Measurements from ENCODE around the gene FAM111B. TPM values are rescaled to one million over a fixed set of nuclear protein-coding genes. Genes with fewer than 3 reads are reported as not detected.

FAM111B gene
- total and polyA plus RNA-seq, 9 donors: 0.12 to 1.9 (median 0.18) TPM; not detected in 2

GRCh38 chr11:59173080-59173963 is 66.3 kb downstream of the FAM111B start:
- H3K4me3 ChIP-seq: peak overlapping the region; percentile 68
- TF ChIP-seq CTCF (IDR thresholded peaks at IDR 0.05) (no peak), EP300 (IDR thresholded peaks at IDR 0.05) (no peak), POLR2A (IDR thresholded peaks at IDR 0.05) (no peak)
- H3K9me3 ChIP-seq: no peaks in the 10 kb centered on the region
- H3K27ac ChIP-seq: peak overlapping the region; percentile 73 to 80
- 1 to 3% (median 1%) methylated on average over 36 to 37 of the region's 37 CpGs for WGBS, 3 donors
- H3K36me3 ChIP-seq: no peaks in the 10 kb centered on the region
- peak; percentile 42 to 67 (median 57) for DNase-seq
- peaks cover 22% of the 10 kb centered on the region for H3K4me1 ChIP-seq (ENCODE audit: insufficient read depth)
- H3K27me3 ChIP-seq: no peaks in the 10 kb centered on the region
- intact Hi-C loops (cut with DNase I): loop anchor here in 3 of 4 donors (2.0 to 10.0 kb wide), 4 partner anchors 31 to 114 kb away; no protein-coding TSS in a partner anchor

- 20 to 27% (median 22%) methylated on average over 6 to 7 of the region's 7 CpGs for WGBS, 3 donors
- Histone ChIP-seq H3K4me1 (ENCODE audit: insufficient read depth) (peaks cover 22% of the 10 kb centered on the region), H3K9me3 (no peaks in the 10 kb centered on the region), H3K4me3 (peak overlapping the region; percentile 68), H3K27me3 (no peaks in the 10 kb centered on the region), H3K27ac (peak overlapping the region in 1 of 2 donors; percentile 80), H3K36me3 (no peaks in the 10 kb centered on the region)
- DNase-seq: peak in 4 of 5 donors; percentile 26 to 58 (median 42)
- TF ChIP-seq CTCF (IDR thresholded peaks at IDR 0.05) (no peak), EP300 (IDR thresholded peaks at IDR 0.05) (peak; percentile 5), POLR2A (IDR thresholded peaks at IDR 0.05) (no peak)
- intact Hi-C loops (cut with DNase I): loop anchor here in 3 of 4 donors (2.0 to 10.0 kb wide), 4 partner anchors 31 to 113 kb away; no protein-coding TSS in a partner anchor
These were observed 67.1 kb downstream of the FAM111B start for GRCh38 chr11:59173964-59174663.

- TF ChIP-seq POLR2A (IDR thresholded peaks at IDR 0.05) (no peak), CTCF (IDR thresholded peaks at IDR 0.05) (no peak), EP300 (IDR thresholded peaks at IDR 0.05) (no peak)
- Histone ChIP-seq H3K9me3 (no peaks in the 10 kb centered on the region), H3K4me3 (no peak overlapping the region), H3K27ac (peak overlapping the region; percentile 31 to 80), H3K4me1 (ENCODE audit: insufficient read depth) (peaks cover 22% of the 10 kb centered on the region), H3K27me3 (no peaks in the 10 kb centered on the region), H3K36me3 (no peaks in the 10 kb centered on the region)
- intact Hi-C loops (cut with DNase I): loop anchor here in 3 of 4 donors (5.0 to 10.0 kb wide), 3 partner anchors 33 to 113 kb away; no protein-coding TSS in a partner anchor
- 70 to 78% (median 72%) methylated on average over 7 of the region's 7 CpGs for WGBS, 3 donors
- DNase-seq: peak in 2 of 5 donors; percentile 36 to 37
These were observed 67.6 kb downstream of the FAM111B start for GRCh38 chr11:59174664-59175033.

GRCh38 chr11:59175091-59175501 is 68.1 kb downstream of the FAM111B start:
- no peaks in the 10 kb centered on the region for H3K36me3 ChIP-seq
- H3K9me3 ChIP-seq: no peaks in the 10 kb centered on the region
- H3K27ac ChIP-seq: peak overlapping the region; percentile 31 to 80
- peaks cover 22% of the 10 kb centered on the region for H3K4me1 ChIP-seq (ENCODE audit: insufficient read depth)
- no peak overlapping the region for H3K4me3 ChIP-seq
- 48 to 54% (median 51%) methylated on average over 4 of the region's 4 CpGs for WGBS, 3 donors
- DNase-seq: peak in 1 of 5 donors; percentile 35
- H3K27me3 ChIP-seq: no peaks in the 10 kb centered on the region
- TF ChIP-seq EP300 (IDR thresholded peaks at IDR 0.05): no peak
- TF ChIP-seq POLR2A (IDR thresholded peaks at IDR 0.05): no peak
- TF ChIP-seq CTCF (IDR thresholded peaks at IDR 0.05): no peak
- intact Hi-C loops (cut with DNase I): loop anchor here in 1 of 4 donors (10.0 kb wide), 1 partner anchor 110 kb away; no protein-coding TSS in a partner anchor
